ENCODE results near the gene RIOX2. TPM values are rescaled to one million over a fixed set of nuclear protein-coding genes. Genes with fewer than 3 reads are reported as not detected.
"Not testable (repeated sequence)": the region's sequence is repeated elsewhere in the genome, so short reads cannot be mapped to it uniquely, and the experiment has no call there.

RIOX2 gene
- total RNA-seq, 1 experiment from 2014 or later, result 12.8 TPM

GRCh38 chr3:97930018-97930417 lies 42.2 kb downstream of the RIOX2 start:
- DNase-seq, result no peak
- no peaks in the 10 kb centered on the region for H3K36me3 ChIP-seq (replicated peaks; ENCODE audit: control insufficient read depth, insufficient read depth, low read length)
- no peak overlapping the region for H3K4me3 ChIP-seq (ENCODE audit: insufficient read depth, low read depth, low read length)
- no peaks in the 10 kb centered on the region for H3K27me3 ChIP-seq (ENCODE audit: control insufficient read depth, insufficient read depth, low read length)

- no peak overlapping the region for H3K4me3 ChIP-seq (ENCODE audit: insufficient read depth, low read depth, low read length)
- no peak for DNase-seq
- no peaks in the 10 kb centered on the region for H3K27me3 ChIP-seq (ENCODE audit: control insufficient read depth, insufficient read depth, low read length)
- no peaks in the 10 kb centered on the region for H3K36me3 ChIP-seq (replicated peaks; ENCODE audit: control insufficient read depth, insufficient read depth, low read length)
Observed at GRCh38 chr3:97928986-97929385, 43.2 kb downstream of the RIOX2 start.

GRCh38 chr3:97927704-97928103 lies 44.5 kb downstream of the RIOX2 start:
- Histone ChIP-seq H3K27me3 (ENCODE audit: control insufficient read depth, insufficient read depth, low read length) (no peaks in the 10 kb centered on the region), H3K36me3 (replicated peaks; ENCODE audit: control insufficient read depth, insufficient read depth, low read length) (no peaks in the 10 kb centered on the region), H3K4me3 (ENCODE audit: insufficient read depth, low read depth, low read length) (no peak overlapping the region)
- DNase-seq, result no peak

- Histone ChIP-seq H3K36me3 (replicated peaks; ENCODE audit: control insufficient read depth, insufficient read depth, low read length) (no peaks in the 10 kb centered on the region), H3K4me3 (ENCODE audit: insufficient read depth, low read depth, low read length) (no peak overlapping the region), H3K27me3 (ENCODE audit: control insufficient read depth, insufficient read depth, low read length) (no peaks in the 10 kb centered on the region)
- no peak for DNase-seq
Observed at GRCh38 chr3:97917813-97918536, 54.3 kb downstream of the RIOX2 start.

- Histone ChIP-seq H3K4me3 (ENCODE audit: insufficient read depth, low read depth, low read length) (no peak overlapping the region), H3K36me3 (replicated peaks; ENCODE audit: control insufficient read depth, insufficient read depth, low read length) (no peaks in the 10 kb centered on the region), H3K27me3 (ENCODE audit: control insufficient read depth, insufficient read depth, low read length) (no peaks in the 10 kb centered on the region)
- no peak for DNase-seq
Observed at GRCh38 chr3:97916576-97916975, 55.7 kb downstream of the RIOX2 start.

GRCh38 chr3:97914388-97914787 lies 57.8 kb downstream of the RIOX2 start:
- H3K4me3 ChIP-seq (ENCODE audit: insufficient read depth, low read depth, low read length), result no peak overlapping the region
- H3K27me3 ChIP-seq (ENCODE audit: control insufficient read depth, insufficient read depth, low read length), result no peaks in the 10 kb centered on the region
- DNase-seq, result no peak
- H3K36me3 ChIP-seq (replicated peaks; ENCODE audit: control insufficient read depth, insufficient read depth, low read length), result no peaks in the 10 kb centered on the region

GRCh38 chr3:97911459-97911858 lies 60.8 kb downstream of the RIOX2 start:
- Histone ChIP-seq H3K27me3 (ENCODE audit: control insufficient read depth, insufficient read depth, low read length) (no peaks in the 10 kb centered on the region), H3K36me3 (replicated peaks; ENCODE audit: control insufficient read depth, insufficient read depth, low read length) (no peaks in the 10 kb centered on the region), H3K4me3 (ENCODE audit: insufficient read depth, low read depth, low read length) (no peak overlapping the region)
- no peak for DNase-seq

GRCh38 chr3:97910931-97911351 lies 61.3 kb downstream of the RIOX2 start:
- H3K36me3 ChIP-seq (replicated peaks; ENCODE audit: control insufficient read depth, insufficient read depth, low read length), result no peaks in the 10 kb centered on the region
- H3K27me3 ChIP-seq (ENCODE audit: control insufficient read depth, insufficient read depth, low read length), result no peaks in the 10 kb centered on the region
- H3K4me3 ChIP-seq (ENCODE audit: insufficient read depth, low read depth, low read length), result no peak overlapping the region
- DNase-seq, result no peak

- H3K36me3 ChIP-seq (replicated peaks; ENCODE audit: control insufficient read depth, insufficient read depth, low read length), result not testable (repeated sequence)
Observed at GRCh38 chr3:97910236-97910831, 61.9 kb downstream of the RIOX2 start.

GRCh38 chr3:97909830-97910229 lies 62.4 kb downstream of the RIOX2 start:
- not testable (repeated sequence) for H3K36me3 ChIP-seq (replicated peaks; ENCODE audit: control insufficient read depth, insufficient read depth, low read length); DNase-seq; H3K4me3 ChIP-seq (ENCODE audit: insufficient read depth, low read depth, low read length); H3K27me3 ChIP-seq (ENCODE audit: control insufficient read depth, insufficient read depth, low read length)

More at GRCh38 chr3:97910236-97910831, 61.9 kb downstream of the RIOX2 start:
- not testable (repeated sequence) for DNase-seq; H3K27me3 ChIP-seq (ENCODE audit: control insufficient read depth, insufficient read depth, low read length)
- H3K4me3 ChIP-seq (ENCODE audit: insufficient read depth, low read depth, low read length), result peak overlapping the region; percentile 18

GRCh38 chr3:97901313-97902248 lies 70.7 kb downstream of the RIOX2 start:
- H3K4me3 ChIP-seq (ENCODE audit: insufficient read depth, low read depth, low read length), result no peak overlapping the region
- DNase-seq, result no peak
- no peaks in the 10 kb centered on the region for H3K27me3 ChIP-seq (ENCODE audit: control insufficient read depth, insufficient read depth, low read length)
- no peaks in the 10 kb centered on the region for H3K36me3 ChIP-seq (replicated peaks; ENCODE audit: control insufficient read depth, insufficient read depth, low read length)

GRCh38 chr3:97899331-97899730 lies 72.9 kb downstream of the RIOX2 start:
- Histone ChIP-seq H3K36me3 (replicated peaks; ENCODE audit: control insufficient read depth, insufficient read depth, low read length) (no peaks in the 10 kb centered on the region), H3K4me3 (ENCODE audit: insufficient read depth, low read depth, low read length) (no peak overlapping the region), H3K27me3 (ENCODE audit: control insufficient read depth, insufficient read depth, low read length) (no peaks in the 10 kb centered on the region)
- no peak for DNase-seq

- Histone ChIP-seq H3K4me3 (ENCODE audit: insufficient read depth, low read depth, low read length) (no peak overlapping the region), H3K36me3 (replicated peaks; ENCODE audit: control insufficient read depth, insufficient read depth, low read length) (no peaks in the 10 kb centered on the region), H3K27me3 (ENCODE audit: control insufficient read depth, insufficient read depth, low read length) (no peaks in the 10 kb centered on the region)
- no peak for DNase-seq
Observed at GRCh38 chr3:97896547-97896946, 75.7 kb downstream of the RIOX2 start.

- no peak overlapping the region for H3K4me3 ChIP-seq (ENCODE audit: insufficient read depth, low read depth, low read length)
- no peaks in the 10 kb centered on the region for H3K27me3 ChIP-seq (ENCODE audit: control insufficient read depth, insufficient read depth, low read length)
- no peak for DNase-seq
- H3K36me3 ChIP-seq (replicated peaks; ENCODE audit: control insufficient read depth, insufficient read depth, low read length), result no peaks in the 10 kb centered on the region
Observed at GRCh38 chr3:97896129-97896528, 76.1 kb downstream of the RIOX2 start.

- DNase-seq, result no peak
- Histone ChIP-seq H3K27me3 (ENCODE audit: control insufficient read depth, insufficient read depth, low read length) (no peaks in the 10 kb centered on the region), H3K4me3 (ENCODE audit: insufficient read depth, low read depth, low read length) (no peak overlapping the region), H3K36me3 (replicated peaks; ENCODE audit: control insufficient read depth, insufficient read depth, low read length) (no peaks in the 10 kb centered on the region)
Observed at GRCh38 chr3:97895216-97895615, 77.0 kb downstream of the RIOX2 start.
